ENCODE measurements around the gene TGFB1I1.
"Not testable (repeated sequence)": the region's sequence is repeated elsewhere in the genome, so short reads cannot be mapped to it uniquely, and the experiment has no call there.

The TGFB1I1 gene

GRCh38 chr16:31517800-31518402, 45.9 kb downstream of the TGFB1I1 start:
- no peak for DNase-seq (ENCODE audit: low read depth)

GRCh38 chr16:31519759-31520431, 47.9 kb downstream of the TGFB1I1 start:
- no peak for DNase-seq (ENCODE audit: low read depth)

DNA sequence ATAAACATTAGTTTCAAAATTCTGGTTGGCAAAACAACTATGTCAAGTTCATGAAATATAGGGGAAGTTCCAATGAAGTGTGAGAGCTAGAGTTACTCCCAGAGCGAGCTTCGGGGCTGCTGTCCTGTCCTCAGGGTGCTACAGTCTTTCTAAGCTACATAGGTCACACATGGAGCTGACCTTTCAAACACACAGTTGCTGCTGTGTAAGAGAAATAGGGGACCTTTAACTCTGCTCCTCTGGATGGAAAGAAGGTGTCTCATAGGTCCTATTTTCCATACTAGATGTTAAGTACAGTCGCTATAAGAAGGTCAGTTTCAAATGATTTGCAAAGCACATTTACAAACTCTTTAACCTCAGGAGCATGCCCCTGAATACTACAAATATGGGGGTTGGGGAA, 49.4 kb downstream of the TGFB1I1 start:
- DNase-seq (ENCODE audit: low read depth) = no peak

- no peak for DNase-seq (ENCODE audit: low read depth)
These were observed 50.1 kb downstream of the TGFB1I1 start for GRCh38 chr16:31522071-31522470.

GRCh38 chr16:31523768-31524167, 51.8 kb downstream of the TGFB1I1 start:
- DNase-seq (ENCODE audit: low read depth) = not testable (repeated sequence)

- no peak for DNase-seq (ENCODE audit: low read depth)
These were observed 53.2 kb downstream of the TGFB1I1 start for GRCh38 chr16:31525113-31525512.
